Stimulated activated CD8-positive, alpha-beta memory T cell treated with anti-CD3 and anti-CD28 coated beads, Interleukin-2, amount 100 ng/mL, for 1 hour (primary cell): ENCODE measurements around the gene SOBP.
"Not testable (repeated sequence)": the region's sequence is repeated elsewhere in the genome, so short reads cannot be mapped to it uniquely, and the experiment has no call there.

Experiments used
- DNase-seq, 2 donors: peaks; one replicate each; pipeline ENCODE4 v3.0.0-alpha.2; 2020; ENCODE audit warnings: low read depth in 2 of 2

Gene SOBP

GRCh38 chr6:107488174-107488874 is 1.6 kb upstream of the SOBP start:
- no peak for DNase-seq

- no peak for DNase-seq
Measured at GRCh38 chr6:107488875-107489635, 862 bp upstream of the SOBP start.

GRCh38 chr6:107490566-107491137 is 735 bp downstream of the SOBP start:
- DNase-seq: no peak

GRCh38 chr6:107491138-107491609 is 1.3 kb downstream of the SOBP start:
- DNase-seq: no peak

GRCh38 chr6:107491760-107492660 is 2.1 kb downstream of the SOBP start:
- DNase-seq: no peak

- no peak for DNase-seq
Measured at GRCh38 chr6:107493158-107494057, 3.5 kb downstream of the SOBP start.

- no peak for DNase-seq
Measured at GRCh38 chr6:107495196-107495643, 5.3 kb downstream of the SOBP start.

- DNase-seq: no peak
Measured at GRCh38 chr6:107495971-107496370, 6.1 kb downstream of the SOBP start.

GRCh38 chr6:107496892-107497684 is 7.2 kb downstream of the SOBP start:
- DNase-seq: no peak

- DNase-seq: no peak
Measured at GRCh38 chr6:107504270-107505026, 14.5 kb downstream of the SOBP start.

- DNase-seq: no peak
Measured at GRCh38 chr6:107506145-107506544, 16.2 kb downstream of the SOBP start.

GRCh38 chr6:107509506-107509905 is 19.6 kb downstream of the SOBP start:
- no peak for DNase-seq

- no peak for DNase-seq
Measured at GRCh38 chr6:107510108-107510507, 20.2 kb downstream of the SOBP start.

GRCh38 chr6:107511511-107511993 is 21.6 kb downstream of the SOBP start:
- DNase-seq: no peak

GRCh38 chr6:107513214-107513613 is 23.3 kb downstream of the SOBP start:
- no peak for DNase-seq

- no peak for DNase-seq
Measured at GRCh38 chr6:107515955-107516354, 26.0 kb downstream of the SOBP start.

GRCh38 chr6:107517274-107517673 is 27.4 kb downstream of the SOBP start:
- DNase-seq: no peak

GRCh38 chr6:107519224-107519623 is 29.3 kb downstream of the SOBP start:
- DNase-seq: not testable (repeated sequence)

GRCh38 chr6:107520706-107521105 is 30.8 kb downstream of the SOBP start:
- DNase-seq: not testable (repeated sequence)
